ENCODE measurements around the gene TMEM35B. TPM values are rescaled to one million over a fixed set of nuclear protein-coding genes. Genes with fewer than 3 reads are reported as not detected.
"Not testable (repeated sequence)": the region's sequence is repeated elsewhere in the genome, so short reads cannot be mapped to it uniquely, and the experiment has no call there.

Gene TMEM35B
- total and polyA plus RNA-seq, 3 donors from 2014 or later = 43.5 to 55.8 (median 54.8) TPM

GRCh38 chr1:34974626-34975025 lies 10.5 kb downstream of the TMEM35B start:
- H3K36me3 ChIP-seq (ENCODE audit: low read depth, missing control alignments) = no peaks in the 10 kb centered on the region
- no peak overlapping the region for H3K4me3 ChIP-seq
- peaks cover 33% of the 10 kb centered on the region for H3K4me1 ChIP-seq
- 61 to 73% methylated on average over 8 of the region's 8 CpGs for WGBS, 2 donors
- DNase-seq = no peak
- no peak for TF ChIP-seq POLR2A (IDR thresholded peaks at IDR 0.05)
- TF ChIP-seq, protein P1, sequence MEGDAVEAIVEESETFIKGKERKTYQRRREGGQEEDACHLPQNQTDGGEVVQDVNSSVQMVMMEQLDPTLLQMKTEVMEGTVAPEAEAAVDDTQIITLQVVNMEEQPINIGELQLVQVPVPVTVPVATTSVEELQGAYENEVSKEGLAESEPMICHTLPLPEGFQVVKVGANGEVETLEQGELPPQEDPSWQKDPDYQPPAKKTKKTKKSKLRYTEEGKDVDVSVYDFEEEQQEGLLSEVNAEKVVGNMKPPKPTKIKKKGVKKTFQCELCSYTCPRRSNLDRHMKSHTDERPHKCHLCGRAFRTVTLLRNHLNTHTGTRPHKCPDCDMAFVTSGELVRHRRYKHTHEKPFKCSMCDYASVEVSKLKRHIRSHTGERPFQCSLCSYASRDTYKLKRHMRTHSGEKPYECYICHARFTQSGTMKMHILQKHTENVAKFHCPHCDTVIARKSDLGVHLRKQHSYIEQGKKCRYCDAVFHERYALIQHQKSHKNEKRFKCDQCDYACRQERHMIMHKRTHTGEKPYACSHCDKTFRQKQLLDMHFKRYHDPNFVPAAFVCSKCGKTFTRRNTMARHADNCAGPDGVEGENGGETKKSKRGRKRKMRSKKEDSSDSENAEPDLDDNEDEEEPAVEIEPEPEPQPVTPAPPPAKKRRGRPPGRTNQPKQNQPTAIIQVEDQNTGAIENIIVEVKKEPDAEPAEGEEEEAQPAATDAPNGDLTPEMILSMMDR (IDR thresholded peaks at IDR 0.05) = no peak
- H3K27me3 ChIP-seq = no peaks in the 10 kb centered on the region
- H3K27ac ChIP-seq = no peak overlapping the region
- H3K9me3 ChIP-seq = no peaks in the 10 kb centered on the region
- intact Hi-C loops (cut with DNase I; ENCODE audit: low total_unique reads) = no loop called here

GRCh38 chr1:34973326-34973725 lies 11.8 kb downstream of the TMEM35B start:
- intact Hi-C loops (cut with DNase I; ENCODE audit: low total_unique reads) = no loop called here
- DNase-seq = no peak
- no peak overlapping the region for H3K4me3 ChIP-seq
- H3K9me3 ChIP-seq = no peaks in the 10 kb centered on the region
- peaks cover 29% of the 10 kb centered on the region for H3K4me1 ChIP-seq
- no peak for TF ChIP-seq POLR2A (IDR thresholded peaks at IDR 0.05)
- TF ChIP-seq, protein P1 (IDR thresholded peaks at IDR 0.05) = no peak
- WGBS, 2 donors = 93% methylated on average over 3 of the region's 3 CpGs
- no peaks in the 10 kb centered on the region for H3K27me3 ChIP-seq
- no peak overlapping the region for H3K27ac ChIP-seq
- H3K36me3 ChIP-seq (ENCODE audit: low read depth, missing control alignments) = no peaks in the 10 kb centered on the region

DNA sequence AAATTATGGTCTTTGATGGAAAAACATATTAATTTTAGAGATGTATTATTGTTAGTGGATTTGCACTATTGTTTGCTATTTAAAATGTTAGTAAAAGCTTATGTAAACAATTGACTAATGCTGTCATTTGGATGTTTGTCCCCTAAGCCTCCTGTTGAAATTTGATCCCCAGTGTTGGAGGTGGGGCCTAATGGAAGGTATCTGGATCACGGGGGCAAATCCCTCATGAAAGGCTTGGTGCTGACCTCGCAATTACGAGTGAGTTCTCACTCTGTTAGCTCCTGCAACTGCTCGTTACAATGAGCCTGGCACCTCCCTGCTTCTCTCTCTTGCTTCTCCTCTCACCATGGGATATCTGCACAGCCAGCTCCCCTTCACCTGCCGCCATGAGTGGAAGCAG lies 14.3 kb downstream of the TMEM35B start:
- intact Hi-C loops (cut with DNase I; ENCODE audit: low total_unique reads) = no loop called here
- H3K4me1 ChIP-seq = peaks cover 8% of the 10 kb centered on the region
- H3K36me3 ChIP-seq (ENCODE audit: low read depth, missing control alignments) = no peaks in the 10 kb centered on the region
- H3K9me3 ChIP-seq = no peaks in the 10 kb centered on the region
- TF ChIP-seq, protein P1 (IDR thresholded peaks at IDR 0.05) = no peak
- TF ChIP-seq POLR2A (IDR thresholded peaks at IDR 0.05) = no peak
- DNase-seq = no peak
- H3K4me3 ChIP-seq = no peak overlapping the region
- H3K27ac ChIP-seq = no peak overlapping the region
- H3K27me3 ChIP-seq = no peaks in the 10 kb centered on the region
- 50 to 56% methylated on average over 5 of the region's 5 CpGs for WGBS, 2 donors

GRCh38 chr1:34970220-34970735 lies 14.9 kb downstream of the TMEM35B start:
- intact Hi-C loops (cut with DNase I; ENCODE audit: low total_unique reads) = no loop called here
- Histone ChIP-seq H3K27me3 (no peaks in the 10 kb centered on the region), H3K36me3 (ENCODE audit: low read depth, missing control alignments) (no peaks in the 10 kb centered on the region), H3K9me3 (no peaks in the 10 kb centered on the region), H3K27ac (no peak overlapping the region), H3K4me3 (no peak overlapping the region), H3K4me1 (peaks cover 6% of the 10 kb centered on the region)
- DNase-seq = no peak
- TF ChIP-seq POLR2A (IDR thresholded peaks at IDR 0.05) = no peak
- TF ChIP-seq, protein P1 (IDR thresholded peaks at IDR 0.05) = no peak
- 90 to 94% methylated on average over 5 of the region's 5 CpGs for WGBS, 2 donors

DNA sequence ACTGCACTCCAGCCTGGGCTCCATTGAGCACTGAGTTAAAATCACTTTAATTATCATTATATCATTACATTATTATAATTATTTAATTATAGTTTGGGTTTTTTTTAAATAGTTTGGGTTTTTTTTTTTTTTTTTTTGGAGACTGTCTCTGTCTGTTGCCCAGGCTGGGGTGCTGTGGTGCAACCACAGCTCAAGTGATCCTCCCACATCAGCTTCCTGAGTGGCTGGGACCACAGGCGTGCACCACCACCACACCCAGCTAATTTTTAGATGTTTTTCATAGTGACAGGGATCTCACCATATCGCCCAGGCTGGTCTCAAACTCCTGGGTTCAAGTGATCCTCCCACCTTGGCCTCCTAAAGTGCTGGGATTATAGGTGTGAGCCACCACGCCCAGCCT lies 16.9 kb downstream of the TMEM35B start:
- 59 to 86% methylated on average over 3 of the region's 3 CpGs for WGBS, 2 donors
- DNase-seq = not testable (repeated sequence)

GRCh38 chr1:34967672-34968071 lies 17.5 kb downstream of the TMEM35B start:
- H3K27me3 ChIP-seq; intact Hi-C loops (cut with DNase I; ENCODE audit: low total_unique reads); H3K4me3 ChIP-seq; H3K27ac ChIP-seq; H3K36me3 ChIP-seq (ENCODE audit: low read depth, missing control alignments); H3K9me3 ChIP-seq; DNase-seq; H3K4me1 ChIP-seq: not testable (repeated sequence)
- WGBS, 2 donors = no CpG with 5 or more reads among the region's 36 CpGs

More for the DNA sequence above, 16.9 kb downstream of the TMEM35B start:
- H3K27ac ChIP-seq; intact Hi-C loops (cut with DNase I; ENCODE audit: low total_unique reads); H3K27me3 ChIP-seq; H3K4me1 ChIP-seq; H3K36me3 ChIP-seq (ENCODE audit: low read depth, missing control alignments); H3K9me3 ChIP-seq; H3K4me3 ChIP-seq: not testable (repeated sequence)
